WTC11 (cell line): Measurements from ENCODE around the gene LHPP. TPM values are rescaled to one million over a fixed set of nuclear protein-coding genes. Genes with fewer than 3 reads are reported as not detected.

Experiments used
- ATAC-seq: fragments of 200-7000 bp; cut with Tn5 transposase; 2 replicates; pipeline ENCODE4 v1.10.0; 2021; ENCODE audit warnings: mild to moderate bottlenecking, moderate library complexity
- CTCF ChIA-PET: fragments of 300-600 bp; sonication (Branson Sonifier 250); formaldehyde crosslinking; loops from one replicate; lab custom pipeline; 2021; ENCODE audit warnings: antibody characterized with exemption; lab: Charles Lee
- POLR2A ChIA-PET: fragments of 350-600 bp; sonication (Branson Sonifier 250); formaldehyde crosslinking; loops from one replicate; lab custom pipeline; 2021; ENCODE audit warnings: antibody characterized with exemption; lab: Charles Lee
- DNase-seq: peaks from one replicate; pipeline ENCODE4 v3.0.0; 2021; ENCODE audit warnings: low spot score
- H3K27ac Mint-ChIP-seq: 2 replicates; pipeline ENCODE4 v1.8.0; 2021; ENCODE audit warnings: mixed read lengths
- H3K27me3 Mint-ChIP-seq: 2 replicates; pipeline ENCODE4 v1.8.0; 2021; ENCODE audit warnings: low read depth, mild to moderate bottlenecking, moderate library complexity, mixed read lengths
- H3K36me3 Mint-ChIP-seq: 2 replicates; pipeline ENCODE4 v1.8.0; 2021; ENCODE audit warnings: mixed read lengths
- H3K4me1 Mint-ChIP-seq: 2 replicates; pipeline ENCODE4 v1.8.0; 2022; ENCODE audit warnings: mixed read lengths
- H3K4me3 Mint-ChIP-seq: 2 replicates; pipeline ENCODE4 v1.8.0; 2021; ENCODE audit warnings: mild to moderate bottlenecking, moderate library complexity, mixed read lengths
- H3K9me3 Mint-ChIP-seq: 2 replicates; pipeline ENCODE4 v1.8.0; 2021; ENCODE audit warnings: mixed read lengths
- CBFB ChIP-seq: sonication (generic); formaldehyde crosslinking; IDR thresholded peaks from 2 replicates; pipeline ENCODE4 v1.8.1; 2022; ENCODE audit warnings: mild to moderate bottlenecking, low read depth, missing genetic modification reagents
- CREB1 ChIP-seq: sonication (generic); formaldehyde crosslinking; IDR thresholded peaks from 2 replicates; pipeline ENCODE4 v1.8.0; 2023; ENCODE audit warnings: mild to moderate bottlenecking, missing genetic modification reagents
- ESRRA ChIP-seq: sonication (generic); formaldehyde crosslinking; IDR thresholded peaks from 2 replicates; pipeline ENCODE4 v1.8.1; 2022; ENCODE audit warnings: mild to moderate bottlenecking, missing genetic modification reagents, borderline replicate concordance
- FOXP1 ChIP-seq: sonication (generic); formaldehyde crosslinking; IDR thresholded peaks from 2 replicates; pipeline ENCODE4 v1.8.0; 2022; ENCODE audit warnings: missing genetic modification reagents, mild to moderate bottlenecking, moderate library complexity, borderline replicate concordance
- GRHL2 ChIP-seq: fragments of 250-450 bp; sonication (Bioruptor Pico); IDR thresholded peaks from 2 replicates; pipeline ENCODE4 v1.8.0; 2022; ENCODE audit warnings: mild to moderate bottlenecking, moderate library complexity; ENCODE audit not compliant: insufficient replicate concordance, severe bottlenecking
- JAZF1 ChIP-seq: fragments of 250-450 bp; sonication (Bioruptor Pico); IDR thresholded peaks from 2 replicates; pipeline ENCODE4 v1.9.0; 2021; ENCODE audit warnings: moderate library complexity, mild to moderate bottlenecking, inconsistent platforms
- JUN ChIP-seq: sonication (generic); formaldehyde crosslinking; IDR thresholded peaks from 2 replicates; pipeline ENCODE4 v1.8.0; 2023; ENCODE audit warnings: mild to moderate bottlenecking, missing genetic modification reagents
- MAX ChIP-seq: sonication (generic); formaldehyde crosslinking; IDR thresholded peaks from 2 replicates; pipeline ENCODE4 v1.8.0; 2022; ENCODE audit warnings: mild to moderate bottlenecking, missing genetic modification reagents
- OVOL2 ChIP-seq: fragments of 250-450 bp; sonication (Bioruptor Pico); IDR thresholded peaks from 2 replicates; pipeline ENCODE4 v1.9.0; 2021; ENCODE audit warnings: mild to moderate bottlenecking, borderline replicate concordance
- SMAD4 ChIP-seq: sonication (generic); formaldehyde crosslinking; IDR thresholded peaks from 2 replicates; pipeline ENCODE4 v1.8.0; 2022; ENCODE audit warnings: mild to moderate bottlenecking, missing genetic modification reagents
- ZNF263 ChIP-seq: sonication (generic); formaldehyde crosslinking; IDR thresholded peaks from 2 replicates; pipeline ENCODE4 v1.8.1; 2022; ENCODE audit warnings: low read depth, mild to moderate bottlenecking, moderate library complexity, missing genetic modification reagents
- ZNF396 ChIP-seq: fragments of 250-450 bp; sonication (Bioruptor Pico); IDR thresholded peaks from 2 replicates; pipeline ENCODE4 v1.8.0; 2021; ENCODE audit warnings: mild to moderate bottlenecking, moderate library complexity, borderline replicate concordance
- total RNA-seq: library from RNA; stranded (reverse); gene quantifications from 3 replicates; pipeline ENCODE4 v1.2.3, GENCODE V29; 2021
- TF ChIP-seq, protein P1 (sequence below): sonication (generic); formaldehyde crosslinking; IDR thresholded peaks from 2 replicates; pipeline ENCODE4 v1.8.1; 2022; ENCODE audit warnings: mild to moderate bottlenecking, moderate library complexity, missing genetic modification reagents
- TF ChIP-seq, protein P2 (sequence below): sonication (generic); formaldehyde crosslinking; IDR thresholded peaks from 2 replicates; pipeline ENCODE4 v1.8.1; 2022; ENCODE audit warnings: low read depth, missing genetic modification reagents, borderline replicate concordance
- TF ChIP-seq, protein P3 (sequence below): fragments of 250-450 bp; sonication (Bioruptor Pico); IDR thresholded peaks from 2 replicates; pipeline ENCODE4 v1.9.0; 2021; ENCODE audit warnings: moderate library complexity, mild to moderate bottlenecking, inconsistent platforms, borderline replicate concordance
- TF ChIP-seq, protein P4 (sequence below): sonication (generic); formaldehyde crosslinking; IDR thresholded peaks from 2 replicates; pipeline ENCODE4 v1.8.1; 2022; ENCODE audit warnings: mild to moderate bottlenecking, missing genetic modification reagents, moderate library complexity, borderline replicate concordance
- TF ChIP-seq, protein P5 (sequence below): fragments of 250-450 bp; sonication (Bioruptor Pico); IDR thresholded peaks from 2 replicates; pipeline ENCODE4 v1.9.0; 2021; ENCODE audit warnings: mild to moderate bottlenecking, borderline replicate concordance

The LHPP gene
- total RNA-seq, 1 experiment from 2014 or later = 33.2 TPM

DNA sequence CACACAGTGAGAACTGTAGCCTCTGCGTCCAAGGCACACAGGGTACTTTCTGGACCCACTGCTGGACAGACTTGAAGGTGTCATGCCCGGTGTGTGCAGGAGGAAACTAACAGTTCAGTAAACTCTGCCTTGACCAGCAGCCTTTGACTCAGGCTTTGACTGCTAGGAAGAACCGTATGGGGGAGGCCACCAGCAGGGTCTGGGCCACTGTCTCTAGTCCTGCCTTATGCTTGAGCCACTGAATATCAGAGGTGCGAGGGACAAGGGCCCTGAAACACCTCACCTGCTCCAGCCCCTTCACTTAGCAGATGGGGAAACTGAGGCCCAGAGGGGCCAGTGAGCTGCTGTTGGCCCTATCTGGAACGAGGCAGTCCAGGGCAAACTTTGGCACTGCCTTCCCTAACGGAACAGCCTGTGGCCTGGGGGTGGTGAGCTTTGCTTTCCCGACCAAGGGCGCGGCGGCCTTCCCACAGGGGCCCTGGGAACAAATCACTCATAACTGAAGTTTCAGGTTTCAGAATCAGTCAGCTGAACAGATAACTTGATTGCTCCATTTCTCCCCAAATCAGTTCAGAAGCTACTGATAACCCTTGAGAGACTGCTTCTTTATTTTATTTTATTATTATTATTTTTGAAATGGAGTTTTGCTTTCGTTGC is 152.5 kb downstream of the LHPP start:
- POLR2A ChIA-PET = no interaction called here
- no peaks in the 10 kb centered on the region for H3K9me3 Mint-ChIP-seq
- TF ChIP-seq FOXP1 (CRISPR knock-in tag) = no peak
- TF ChIP-seq JAZF1 (CRISPR knock-in tag) = no peak
- TF ChIP-seq, protein P1, sequence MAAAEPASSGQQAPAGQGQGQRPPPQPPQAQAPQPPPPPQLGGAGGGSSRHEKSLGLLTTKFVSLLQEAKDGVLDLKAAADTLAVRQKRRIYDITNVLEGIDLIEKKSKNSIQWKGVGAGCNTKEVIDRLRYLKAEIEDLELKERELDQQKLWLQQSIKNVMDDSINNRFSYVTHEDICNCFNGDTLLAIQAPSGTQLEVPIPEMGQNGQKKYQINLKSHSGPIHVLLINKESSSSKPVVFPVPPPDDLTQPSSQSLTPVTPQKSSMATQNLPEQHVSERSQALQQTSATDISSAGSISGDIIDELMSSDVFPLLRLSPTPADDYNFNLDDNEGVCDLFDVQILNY (CRISPR knock-in tag) = no peak
- TF ChIP-seq MAX = no peak
- TF ChIP-seq, protein P2, sequence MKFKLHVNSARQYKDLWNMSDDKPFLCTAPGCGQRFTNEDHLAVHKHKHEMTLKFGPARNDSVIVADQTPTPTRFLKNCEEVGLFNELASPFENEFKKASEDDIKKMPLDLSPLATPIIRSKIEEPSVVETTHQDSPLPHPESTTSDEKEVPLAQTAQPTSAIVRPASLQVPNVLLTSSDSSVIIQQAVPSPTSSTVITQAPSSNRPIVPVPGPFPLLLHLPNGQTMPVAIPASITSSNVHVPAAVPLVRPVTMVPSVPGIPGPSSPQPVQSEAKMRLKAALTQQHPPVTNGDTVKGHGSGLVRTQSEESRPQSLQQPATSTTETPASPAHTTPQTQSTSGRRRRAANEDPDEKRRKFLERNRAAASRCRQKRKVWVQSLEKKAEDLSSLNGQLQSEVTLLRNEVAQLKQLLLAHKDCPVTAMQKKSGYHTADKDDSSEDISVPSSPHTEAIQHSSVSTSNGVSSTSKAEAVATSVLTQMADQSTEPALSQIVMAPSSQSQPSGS (CRISPR knock-in tag) = no peak
- TF ChIP-seq, protein P3, sequence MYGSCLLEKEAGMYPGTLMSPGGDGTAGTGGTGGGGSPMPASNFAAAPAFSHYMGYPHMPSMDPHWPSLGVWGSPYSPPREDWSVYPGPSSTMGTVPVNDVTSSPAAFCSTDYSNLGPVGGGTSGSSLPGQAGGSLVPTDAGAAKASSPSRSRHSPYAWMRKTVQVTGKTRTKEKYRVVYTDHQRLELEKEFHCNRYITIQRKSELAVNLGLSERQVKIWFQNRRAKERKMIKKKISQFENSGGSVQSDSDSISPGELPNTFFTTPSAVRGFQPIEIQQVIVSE (CRISPR knock-in tag) = no peak
- no peak overlapping the region for H3K27ac Mint-ChIP-seq
- H3K27me3 Mint-ChIP-seq = no peaks in the 10 kb centered on the region; the same call in 1 of the 2 replicates
- H3K4me3 Mint-ChIP-seq = no peak overlapping the region
- peaks cover 16% of the 10 kb centered on the region for H3K4me1 Mint-ChIP-seq
- ATAC-seq (no peak), DNase-seq (no peak)
- no peaks in the 10 kb centered on the region for H3K36me3 Mint-ChIP-seq
- CTCF ChIA-PET = interaction anchor here (0.6 to 2.5 kb wide), 4 partner anchors 36 to 78 kb away, joined by 3 to 7 read pairs (median 5); no protein-coding TSS in a partner anchor

GRCh38 chr10:124615259-124615658 is 153.6 kb downstream of the LHPP start:
- no peaks in the 10 kb centered on the region; the same call in 1 of the 2 replicates for H3K27me3 Mint-ChIP-seq
- no peak overlapping the region for H3K4me3 Mint-ChIP-seq
- TF ChIP-seq CREB1 (CRISPR knock-in tag) (no peak), JAZF1 (CRISPR knock-in tag) (no peak), SMAD4 (CRISPR knock-in tag) (no peak), ZNF263 (CRISPR knock-in tag) (no peak), ZNF396 (CRISPR knock-in tag) (no peak), CBFB (no peak)
- TF ChIP-seq, protein P4, sequence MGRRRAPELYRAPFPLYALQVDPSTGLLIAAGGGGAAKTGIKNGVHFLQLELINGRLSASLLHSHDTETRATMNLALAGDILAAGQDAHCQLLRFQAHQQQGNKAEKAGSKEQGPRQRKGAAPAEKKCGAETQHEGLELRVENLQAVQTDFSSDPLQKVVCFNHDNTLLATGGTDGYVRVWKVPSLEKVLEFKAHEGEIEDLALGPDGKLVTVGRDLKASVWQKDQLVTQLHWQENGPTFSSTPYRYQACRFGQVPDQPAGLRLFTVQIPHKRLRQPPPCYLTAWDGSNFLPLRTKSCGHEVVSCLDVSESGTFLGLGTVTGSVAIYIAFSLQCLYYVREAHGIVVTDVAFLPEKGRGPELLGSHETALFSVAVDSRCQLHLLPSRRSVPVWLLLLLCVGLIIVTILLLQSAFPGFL (CRISPR knock-in tag) = no peak
- H3K36me3 Mint-ChIP-seq = no peaks in the 10 kb centered on the region
- ChIA-PET CTCF (interaction anchor here (2.5 kb wide), 1 partner anchor 56 kb away, joined by 6 read pairs; no protein-coding TSS in a partner anchor), POLR2A (no interaction called here)
- no peaks in the 10 kb centered on the region for H3K9me3 Mint-ChIP-seq
- DNase-seq (no peak), ATAC-seq (no peak)
- H3K27ac Mint-ChIP-seq = no peak overlapping the region
- H3K4me1 Mint-ChIP-seq = peaks cover 16% of the 10 kb centered on the region

DNA sequence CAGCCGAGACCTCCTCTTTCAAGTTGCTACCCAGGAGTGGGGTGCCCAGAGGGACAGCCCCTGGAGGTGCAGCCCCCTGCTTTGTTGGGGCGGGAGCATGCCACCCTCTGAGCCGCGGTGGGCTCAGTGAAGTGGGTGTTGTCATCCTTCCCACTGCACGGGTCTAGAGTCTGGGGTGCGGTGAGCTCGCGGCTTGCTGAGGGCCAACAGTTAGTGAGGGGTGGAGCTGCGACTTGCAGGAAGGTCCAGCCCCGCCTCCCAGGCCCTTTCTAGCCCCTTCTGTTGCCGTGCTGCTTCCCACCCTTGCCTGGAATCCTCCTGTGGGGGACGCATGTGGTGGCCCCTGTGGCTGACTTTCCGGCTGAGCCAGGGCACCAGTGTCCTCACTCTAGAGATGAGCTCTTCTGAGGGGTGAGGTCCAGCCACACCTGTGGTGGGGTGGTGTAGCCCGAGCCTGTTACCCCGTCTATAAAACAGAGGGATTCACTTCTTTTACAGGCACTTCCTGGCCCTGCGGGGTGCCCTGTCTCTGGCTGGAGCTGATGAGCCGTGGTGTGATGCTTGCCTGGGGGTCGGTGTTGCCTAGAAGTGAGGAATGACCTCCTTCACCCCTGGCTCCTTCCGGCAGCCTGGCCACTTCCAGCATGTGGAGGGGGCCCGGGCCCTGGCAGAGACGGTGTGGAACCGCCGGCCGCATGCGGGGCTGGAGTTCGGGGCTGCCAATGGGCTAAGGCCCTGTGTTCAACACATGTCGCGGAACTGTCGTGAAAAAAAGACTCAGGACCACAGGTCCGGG is 154.6 kb downstream of the LHPP start:
- H3K9me3 Mint-ChIP-seq = no peaks in the 10 kb centered on the region
- H3K36me3 Mint-ChIP-seq = no peaks in the 10 kb centered on the region
- peaks cover 16% of the 10 kb centered on the region for H3K4me1 Mint-ChIP-seq
- H3K27ac Mint-ChIP-seq = peak overlapping the region; percentile 32; the same call in 1 of the 2 replicates
- ChIA-PET CTCF (interaction anchor here (0.9 to 2.5 kb wide), 5 partner anchors 55 to 125 kb away, joined by 3 to 11 read pairs (median 6); no protein-coding TSS in a partner anchor), POLR2A (interaction anchor here (1.0 kb wide), 1 partner anchor 28 kb away, joined by 3 read pairs; no protein-coding TSS in a partner anchor)
- H3K4me3 Mint-ChIP-seq = no peak overlapping the region
- H3K27me3 Mint-ChIP-seq = no peaks in the 10 kb centered on the region; the same call in 1 of the 2 replicates
- DNase-seq = no peak
- peak; percentile 22 for ATAC-seq
- TF ChIP-seq, protein P3 (CRISPR knock-in tag) = no peak
- TF ChIP-seq, protein P5, sequence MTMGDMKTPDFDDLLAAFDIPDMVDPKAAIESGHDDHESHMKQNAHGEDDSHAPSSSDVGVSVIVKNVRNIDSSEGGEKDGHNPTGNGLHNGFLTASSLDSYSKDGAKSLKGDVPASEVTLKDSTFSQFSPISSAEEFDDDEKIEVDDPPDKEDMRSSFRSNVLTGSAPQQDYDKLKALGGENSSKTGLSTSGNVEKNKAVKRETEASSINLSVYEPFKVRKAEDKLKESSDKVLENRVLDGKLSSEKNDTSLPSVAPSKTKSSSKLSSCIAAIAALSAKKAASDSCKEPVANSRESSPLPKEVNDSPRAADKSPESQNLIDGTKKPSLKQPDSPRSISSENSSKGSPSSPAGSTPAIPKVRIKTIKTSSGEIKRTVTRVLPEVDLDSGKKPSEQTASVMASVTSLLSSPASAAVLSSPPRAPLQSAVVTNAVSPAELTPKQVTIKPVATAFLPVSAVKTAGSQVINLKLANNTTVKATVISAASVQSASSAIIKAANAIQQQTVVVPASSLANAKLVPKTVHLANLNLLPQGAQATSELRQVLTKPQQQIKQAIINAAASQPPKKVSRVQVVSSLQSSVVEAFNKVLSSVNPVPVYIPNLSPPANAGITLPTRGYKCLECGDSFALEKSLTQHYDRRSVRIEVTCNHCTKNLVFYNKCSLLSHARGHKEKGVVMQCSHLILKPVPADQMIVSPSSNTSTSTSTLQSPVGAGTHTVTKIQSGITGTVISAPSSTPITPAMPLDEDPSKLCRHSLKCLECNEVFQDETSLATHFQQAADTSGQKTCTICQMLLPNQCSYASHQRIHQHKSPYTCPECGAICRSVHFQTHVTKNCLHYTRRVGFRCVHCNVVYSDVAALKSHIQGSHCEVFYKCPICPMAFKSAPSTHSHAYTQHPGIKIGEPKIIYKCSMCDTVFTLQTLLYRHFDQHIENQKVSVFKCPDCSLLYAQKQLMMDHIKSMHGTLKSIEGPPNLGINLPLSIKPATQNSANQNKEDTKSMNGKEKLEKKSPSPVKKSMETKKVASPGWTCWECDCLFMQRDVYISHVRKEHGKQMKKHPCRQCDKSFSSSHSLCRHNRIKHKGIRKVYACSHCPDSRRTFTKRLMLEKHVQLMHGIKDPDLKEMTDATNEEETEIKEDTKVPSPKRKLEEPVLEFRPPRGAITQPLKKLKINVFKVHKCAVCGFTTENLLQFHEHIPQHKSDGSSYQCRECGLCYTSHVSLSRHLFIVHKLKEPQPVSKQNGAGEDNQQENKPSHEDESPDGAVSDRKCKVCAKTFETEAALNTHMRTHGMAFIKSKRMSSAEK = no peak
- no peak for TF ChIP-seq ZNF396 (CRISPR knock-in tag)
- TF ChIP-seq JUN (CRISPR knock-in tag) = no peak
- TF ChIP-seq OVOL2 (CRISPR knock-in tag) = no peak
- TF ChIP-seq ESRRA = no peak
- no peak for TF ChIP-seq JAZF1 (CRISPR knock-in tag)
- no peak for TF ChIP-seq GRHL2 (CRISPR knock-in tag)
